NCI-H1048 (cell line): Measurements from ENCODE around the gene CLTCL1.
"Not testable (repeated sequence)": the region's sequence is repeated elsewhere in the genome, so short reads cannot be mapped to it uniquely, and the experiment has no call there.

Source experiments
- DNase-seq: peaks from one replicate; lab custom pipeline; 2025; lab: John Stamatoyannopoulos, UW

Gene CLTCL1

DNA sequence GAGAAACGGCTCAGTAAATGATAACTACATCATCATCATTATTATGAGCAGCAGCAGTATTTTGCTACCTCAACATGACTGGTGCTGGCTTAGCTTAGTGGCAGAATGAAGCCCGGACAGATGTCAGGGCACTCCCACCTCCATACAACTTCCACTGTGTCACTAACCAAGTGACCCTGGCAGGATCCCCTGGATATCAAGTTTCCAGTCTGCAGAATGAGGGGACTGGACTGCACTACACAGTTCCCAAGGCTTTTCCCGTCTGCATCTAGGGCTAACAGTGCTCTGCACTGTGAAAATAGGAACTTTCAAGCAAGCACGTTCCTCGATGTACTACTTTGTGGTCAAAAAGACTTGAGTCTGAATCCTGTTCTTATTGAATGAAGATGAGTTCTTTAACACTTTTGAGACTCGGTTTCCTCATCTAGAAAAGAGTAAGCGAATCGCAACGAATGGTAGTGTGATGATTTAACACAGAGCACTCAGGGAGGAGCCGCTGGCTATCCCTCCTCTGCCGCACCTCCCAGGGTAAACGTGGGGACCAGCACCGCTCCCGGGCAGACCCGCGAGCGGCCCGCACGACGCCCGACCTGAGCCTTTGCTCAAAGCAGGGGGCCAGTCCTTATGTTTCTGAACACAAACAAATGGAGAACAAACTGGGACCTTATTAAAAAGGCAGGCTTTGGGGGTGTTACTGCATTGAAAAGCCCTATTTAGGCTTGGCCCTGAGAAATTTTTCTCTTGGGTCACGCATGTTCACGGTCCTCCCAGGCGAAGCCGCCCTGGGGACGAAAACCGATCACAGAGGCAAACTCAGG is 910 bp downstream of the CLTCL1 start:
- no peak for DNase-seq

DNA sequence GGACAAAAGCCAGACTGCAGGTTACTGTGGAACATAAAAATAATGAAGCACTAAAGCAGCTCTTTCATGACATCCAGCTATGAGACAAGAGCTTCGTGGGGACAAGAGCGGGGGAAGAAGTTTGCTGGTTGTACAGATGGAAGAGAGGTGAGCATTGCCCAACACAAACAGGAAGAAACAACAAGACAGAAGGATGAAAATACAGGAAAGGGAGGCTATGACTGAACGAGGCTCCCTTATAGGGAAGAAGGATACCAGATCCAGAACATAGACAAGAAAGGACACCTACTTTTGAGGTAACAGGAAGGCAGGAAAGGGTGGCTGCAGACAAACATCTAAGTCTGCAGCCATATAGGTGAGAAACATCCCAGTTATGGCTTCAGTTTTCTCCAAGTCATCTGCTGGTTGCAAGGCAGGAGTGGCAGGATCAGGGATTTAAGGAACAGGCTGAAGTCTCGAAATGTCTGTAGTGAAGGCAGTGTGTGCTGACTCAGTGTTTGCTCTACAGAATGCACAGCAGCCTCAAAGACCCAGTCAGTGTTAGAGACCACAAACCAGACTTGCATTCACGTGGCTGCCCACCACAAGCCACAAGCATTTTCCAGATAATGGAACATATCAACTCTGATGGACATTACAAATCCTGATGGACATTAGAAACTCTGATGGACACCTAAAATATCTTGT is 1.9 kb downstream of the CLTCL1 start:
- DNase-seq = no peak

DNA sequence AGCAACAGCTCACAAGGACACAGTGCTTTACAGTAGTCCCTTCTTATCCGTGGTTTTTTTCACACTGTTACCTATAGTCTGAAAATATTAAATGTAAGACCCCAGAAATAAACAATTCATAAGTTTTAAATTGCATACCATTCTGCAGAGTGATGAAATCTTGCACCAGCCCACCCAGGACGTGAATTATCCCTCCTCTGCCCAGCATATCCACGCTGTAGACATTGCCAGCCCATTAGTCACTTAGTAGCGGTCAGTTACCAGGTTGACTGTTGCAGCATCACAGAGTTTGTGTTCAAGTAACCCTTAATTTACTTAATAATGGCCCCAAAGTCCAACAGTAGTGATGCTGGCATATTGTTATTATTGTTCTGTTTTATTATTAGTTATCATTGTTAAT is 3.6 kb downstream of the CLTCL1 start:
- no peak for DNase-seq

DNA sequence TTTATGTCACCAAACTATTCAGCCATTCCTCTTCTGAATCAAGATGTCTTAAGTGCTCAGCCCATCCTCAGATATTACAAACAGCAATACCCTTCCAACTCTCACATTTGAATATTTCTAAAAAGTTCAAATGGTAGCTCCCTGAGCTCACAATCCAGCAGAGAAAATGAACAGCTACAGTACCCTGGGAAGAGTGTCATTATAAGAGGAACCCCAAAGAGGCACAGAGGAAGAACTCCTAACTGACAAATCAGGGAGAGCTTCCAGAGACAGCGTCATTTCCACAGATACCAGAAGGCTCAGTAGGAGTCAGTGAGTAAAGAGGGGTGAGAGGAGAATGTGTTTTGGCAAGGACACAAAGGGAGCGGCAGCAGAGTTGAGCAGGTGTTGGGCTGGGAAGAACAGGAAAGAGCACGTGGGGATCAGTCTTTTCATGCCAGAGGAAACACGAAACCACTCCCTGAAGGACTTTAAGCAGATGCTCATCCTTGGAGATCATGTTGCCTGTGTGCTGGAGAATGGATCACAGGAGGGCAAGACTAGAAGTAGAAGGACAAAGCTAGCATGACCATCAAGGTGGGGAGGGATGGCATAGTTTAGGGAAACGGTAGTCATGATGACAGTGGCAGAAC is 4.3 kb downstream of the CLTCL1 start:
- DNase-seq = no peak

DNA sequence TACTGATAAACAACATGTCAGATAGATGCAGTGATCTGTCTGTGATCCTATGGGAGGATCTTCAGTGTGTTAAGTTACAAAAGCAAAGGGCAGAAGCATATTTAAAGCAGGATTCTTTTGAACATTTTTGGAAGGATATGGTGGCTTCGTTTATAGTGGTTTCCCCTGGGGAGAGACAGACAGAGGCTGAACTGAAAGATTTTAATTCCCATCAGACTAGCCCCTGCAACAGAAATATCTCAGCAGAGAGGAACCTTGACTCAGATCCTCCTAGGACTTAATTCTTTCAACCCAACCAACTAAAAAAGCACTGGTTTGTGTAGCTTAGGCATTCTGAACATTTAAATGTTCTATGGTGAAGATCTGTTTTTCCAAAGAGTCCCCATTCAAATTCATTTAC is 5.7 kb downstream of the CLTCL1 start:
- DNase-seq = no peak

DNA sequence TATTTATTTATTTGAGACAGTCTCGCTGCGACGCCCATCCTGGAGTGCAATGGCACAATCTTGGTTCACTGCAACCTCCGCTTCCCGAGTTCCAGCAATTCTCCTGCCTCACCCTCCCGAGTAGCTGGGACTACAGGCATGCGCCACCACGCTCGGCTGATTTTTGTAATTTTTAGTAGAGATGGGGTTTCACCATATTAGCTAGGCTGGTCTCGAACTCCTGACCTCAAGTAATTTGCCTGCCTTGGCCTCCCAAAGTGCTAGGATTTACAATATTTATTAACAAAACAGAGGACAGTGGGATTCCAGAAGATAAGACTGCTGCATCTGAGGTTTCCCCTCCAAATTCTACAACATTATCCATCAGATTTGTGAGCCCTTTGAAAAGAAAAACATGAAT is 12.4 kb downstream of the CLTCL1 start:
- not testable (repeated sequence) for DNase-seq

DNA sequence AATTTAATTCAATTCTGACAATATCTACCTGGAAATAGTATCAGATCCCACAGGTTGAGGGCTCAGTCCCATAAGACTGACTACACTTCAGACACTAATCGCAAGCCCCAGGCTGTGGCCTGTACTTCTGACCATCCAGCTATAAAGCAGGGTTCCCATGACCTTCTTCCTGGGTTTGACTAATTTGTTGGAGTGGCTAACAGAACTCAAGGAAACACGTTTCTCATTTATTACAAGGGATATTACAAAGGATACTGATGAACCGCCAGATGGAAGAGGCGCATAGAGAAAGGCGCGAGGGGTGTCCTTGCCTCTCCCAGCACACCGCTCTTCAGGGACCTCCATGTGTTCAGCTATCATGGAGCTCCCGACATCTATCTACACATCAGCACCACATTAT is 13.7 kb downstream of the CLTCL1 start:
- no peak for DNase-seq

DNA sequence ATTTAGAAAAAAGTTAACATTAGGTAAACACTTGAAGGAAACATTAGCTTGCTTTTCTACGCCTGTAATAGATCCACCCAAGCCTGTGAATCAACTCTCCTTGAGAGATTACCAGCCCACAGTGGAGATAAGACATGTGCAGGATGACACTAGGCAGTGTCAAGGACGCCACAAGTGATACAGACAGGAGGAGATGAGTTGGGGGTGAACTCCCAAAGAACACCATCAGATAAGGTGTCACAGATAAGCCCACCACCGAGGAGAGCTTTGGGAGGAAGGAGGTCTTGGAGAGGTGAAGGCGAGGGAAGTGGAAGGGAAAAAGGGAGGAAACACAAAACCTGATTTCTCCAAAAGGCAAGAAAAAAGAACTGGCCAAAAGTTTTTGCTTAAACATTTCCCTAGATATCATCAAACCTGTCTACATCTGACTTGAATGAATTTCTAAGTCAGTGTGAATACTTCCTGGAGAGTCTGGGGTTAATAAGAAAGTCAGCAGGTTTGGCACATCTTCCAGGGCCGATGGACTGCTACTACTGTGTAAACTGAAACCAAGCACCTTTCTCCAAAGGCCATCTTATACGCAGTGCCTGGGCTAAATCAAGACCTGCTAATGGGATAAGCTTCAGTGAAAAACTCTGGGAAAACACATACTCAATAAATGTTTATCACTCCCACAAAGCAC is 15.5 kb downstream of the CLTCL1 start:
- DNase-seq = no peak

DNA sequence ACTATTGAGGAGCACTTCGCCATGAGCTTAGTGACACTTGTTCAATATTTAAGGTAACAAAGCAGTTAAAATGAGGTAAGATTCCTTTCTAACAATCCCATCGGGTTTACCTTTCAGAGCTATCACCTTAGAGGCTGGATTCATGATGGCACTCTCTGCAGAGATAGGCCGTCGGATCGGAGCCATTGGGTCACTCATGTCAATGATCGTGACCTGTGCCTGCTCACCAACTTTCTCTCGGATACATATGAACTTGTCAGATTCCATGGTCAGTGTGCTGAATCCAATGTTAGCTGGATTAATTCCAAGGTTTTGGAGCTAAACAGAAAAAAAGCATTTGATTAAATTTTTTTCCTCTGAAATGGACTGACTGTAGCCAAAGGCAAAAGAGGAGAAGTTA is 16.0 kb downstream of the CLTCL1 start:
- no peak for DNase-seq

DNA sequence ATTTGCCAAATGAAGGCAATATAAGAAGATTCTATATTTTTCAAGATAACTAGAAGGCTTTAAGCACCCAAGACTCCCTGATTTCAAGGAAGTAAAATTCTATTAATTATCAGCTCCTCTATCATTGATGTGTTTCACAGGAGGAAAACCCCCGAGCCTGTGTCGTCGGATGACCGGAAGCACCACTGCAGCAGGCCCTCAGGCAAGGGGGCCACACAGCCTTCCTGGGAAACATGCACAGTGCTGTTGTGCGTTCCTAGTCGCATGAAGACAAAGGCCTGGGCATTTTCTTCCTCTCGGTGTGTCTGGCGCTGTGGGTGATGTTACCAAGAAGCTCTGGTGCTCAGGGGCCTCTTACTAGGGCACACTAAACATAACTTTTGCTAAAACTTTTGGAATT is 16.4 kb downstream of the CLTCL1 start:
- no peak for DNase-seq

DNA sequence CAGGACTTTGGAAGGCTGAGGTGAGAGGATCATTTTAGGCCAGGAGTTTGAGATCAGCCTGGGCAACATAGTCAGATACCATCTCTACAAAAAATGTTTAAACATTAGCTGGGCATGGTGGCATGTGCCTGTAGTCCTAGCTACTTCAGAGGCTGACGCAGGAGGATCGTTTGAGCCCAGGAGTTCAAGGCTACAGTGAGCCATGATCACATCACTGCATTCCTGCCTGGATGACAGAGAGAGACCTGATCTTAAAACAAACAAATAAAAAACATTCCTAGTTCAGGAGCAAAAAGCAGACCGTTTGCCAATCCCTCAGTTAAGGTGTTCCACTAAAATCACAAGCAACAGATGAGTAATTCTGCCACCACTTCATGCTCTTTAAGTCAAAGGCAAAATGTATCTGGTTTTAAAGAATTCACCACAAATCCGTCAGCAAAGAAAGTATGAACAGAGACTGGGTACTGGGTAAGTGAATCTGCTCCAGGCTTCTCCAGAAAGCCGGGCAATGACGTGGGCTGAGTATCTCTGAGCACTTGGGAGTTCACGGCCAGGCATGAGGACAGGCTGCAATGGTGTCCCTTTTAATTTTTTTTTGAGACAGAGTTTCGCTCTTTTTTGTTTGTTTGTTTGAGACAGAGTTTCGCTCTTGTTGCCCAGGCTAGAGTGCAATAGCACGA is 19.5 kb downstream of the CLTCL1 start:
- no peak for DNase-seq

DNA sequence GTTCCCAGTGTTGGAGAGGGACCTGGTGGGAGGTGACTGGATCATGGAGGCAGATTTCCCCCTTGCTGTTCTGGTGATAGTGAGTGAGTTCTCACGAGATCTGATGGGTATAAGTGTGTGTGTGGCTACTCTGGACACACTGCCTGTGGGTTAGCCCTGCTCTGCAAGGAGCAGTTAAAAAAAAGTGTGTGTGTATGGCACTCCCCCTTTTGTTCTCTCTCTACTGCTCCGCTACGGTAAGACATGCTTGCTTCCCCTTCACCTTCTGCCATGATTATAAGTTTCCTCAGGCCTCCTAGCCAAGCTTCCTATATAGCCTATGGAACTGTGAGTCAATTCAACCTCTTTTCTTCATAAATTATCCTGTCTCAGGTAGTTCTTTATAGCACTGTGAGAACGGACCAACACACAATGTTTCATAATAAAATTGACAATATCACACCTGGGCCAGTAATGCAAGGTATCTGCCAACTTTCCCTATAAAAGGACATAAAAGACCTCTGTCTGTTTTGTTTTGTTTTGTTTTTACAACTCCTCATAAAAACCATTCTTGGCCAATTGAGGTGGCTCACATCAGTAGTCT is 20.2 kb downstream of the CLTCL1 start:
- DNase-seq = no peak

DNA sequence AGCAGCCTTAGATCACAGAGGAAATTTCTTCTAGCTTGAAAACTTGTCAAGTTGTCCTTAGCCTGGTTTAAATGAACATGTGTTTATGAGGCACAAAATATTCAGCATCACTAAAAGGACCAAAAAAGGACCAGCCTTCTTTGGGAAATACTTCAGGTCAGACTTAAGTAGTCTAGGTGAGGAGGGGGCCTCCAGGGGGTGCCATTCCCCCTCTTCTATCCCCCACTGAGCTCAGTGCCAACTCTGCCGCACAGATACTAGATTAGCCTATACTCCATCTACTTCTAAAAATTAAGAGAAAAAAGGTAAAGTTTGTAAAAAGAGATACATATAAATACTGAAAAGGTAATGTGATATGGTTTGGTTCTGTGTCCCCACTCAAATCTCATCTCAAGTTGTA is 20.6 kb downstream of the CLTCL1 start:
- no peak for DNase-seq

DNA sequence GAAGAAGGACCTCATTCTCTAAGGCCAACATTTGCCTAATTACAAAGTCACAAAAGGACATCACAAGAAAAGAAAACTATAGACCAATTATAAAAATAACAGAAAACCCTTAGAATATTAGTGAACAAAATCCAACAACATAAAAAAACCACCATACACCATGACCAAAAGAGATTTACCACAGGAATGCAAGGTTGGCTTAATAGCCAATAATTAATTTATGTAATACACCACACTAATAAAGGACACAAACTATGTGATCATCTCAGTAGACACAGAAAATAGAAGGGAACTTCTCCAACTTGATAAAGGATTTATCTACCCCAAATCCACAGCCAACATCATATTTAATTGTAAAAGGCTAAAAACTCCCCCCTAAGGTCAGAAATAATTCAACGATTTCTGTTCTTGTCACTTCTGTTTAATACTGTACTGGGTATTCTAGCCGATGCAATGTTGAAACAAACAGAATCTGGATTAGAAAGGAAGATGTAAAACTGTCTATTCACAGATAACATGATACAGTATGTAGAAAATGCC is 24.9 kb downstream of the CLTCL1 start:
- DNase-seq = no peak

DNA sequence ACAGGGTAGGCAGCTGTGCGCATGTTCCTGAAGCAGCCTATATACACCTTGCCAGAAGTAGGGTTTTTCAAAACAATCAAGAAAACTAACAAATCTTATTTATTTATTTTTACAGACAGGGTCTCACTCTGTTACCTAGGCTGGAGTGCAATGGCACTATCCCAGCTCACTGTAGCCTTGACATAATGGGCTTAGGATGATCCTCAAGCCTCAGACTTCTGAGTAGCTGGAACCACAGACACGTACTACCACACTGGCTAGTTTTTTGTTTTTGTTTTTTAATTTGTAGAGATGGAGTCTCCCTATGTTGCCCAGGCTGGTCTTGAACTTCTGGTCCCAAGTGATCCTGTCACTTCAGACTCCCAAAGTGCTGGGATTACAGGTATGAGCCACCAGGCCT is 25.7 kb downstream of the CLTCL1 start:
- DNase-seq = no peak

DNA sequence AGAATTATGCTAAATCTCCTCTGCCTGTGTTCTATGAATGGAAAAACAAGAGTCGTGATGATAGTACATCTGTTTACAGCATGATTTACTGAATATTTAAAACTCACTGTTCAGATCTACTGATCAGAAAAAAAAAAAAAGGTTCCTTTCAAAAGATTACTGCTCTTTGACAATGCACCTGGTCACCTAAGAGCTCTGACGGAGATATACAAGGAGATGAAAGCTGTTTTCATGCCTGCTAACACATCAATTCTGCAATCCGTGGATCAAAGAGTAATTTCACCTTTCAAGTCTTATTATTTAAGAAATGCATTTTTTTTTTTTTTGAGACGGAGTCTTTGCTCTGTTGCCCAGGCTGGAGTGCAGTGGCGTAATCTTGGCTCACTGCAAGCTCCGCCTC is 30.7 kb downstream of the CLTCL1 start:
- no peak for DNase-seq

DNA sequence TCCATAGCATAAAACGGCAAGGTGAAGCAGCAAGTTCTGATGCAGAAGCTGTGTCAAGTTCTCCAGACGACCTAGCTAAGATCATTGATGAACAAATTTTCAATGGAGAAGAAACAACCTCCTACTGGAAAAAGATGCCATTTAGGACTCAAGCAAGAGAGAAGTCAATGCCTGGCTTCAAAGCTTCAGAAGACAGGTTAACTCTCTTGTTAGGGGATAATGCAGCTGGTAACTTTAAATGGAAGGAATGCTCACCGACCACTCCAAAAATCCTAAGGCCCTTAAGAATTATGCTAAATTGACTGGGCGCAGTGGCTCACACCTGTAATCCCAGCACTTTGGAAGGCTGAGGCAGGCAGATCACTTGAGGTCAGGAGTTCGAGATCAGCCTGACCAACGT is 31.3 kb downstream of the CLTCL1 start:
- DNase-seq = no peak

DNA sequence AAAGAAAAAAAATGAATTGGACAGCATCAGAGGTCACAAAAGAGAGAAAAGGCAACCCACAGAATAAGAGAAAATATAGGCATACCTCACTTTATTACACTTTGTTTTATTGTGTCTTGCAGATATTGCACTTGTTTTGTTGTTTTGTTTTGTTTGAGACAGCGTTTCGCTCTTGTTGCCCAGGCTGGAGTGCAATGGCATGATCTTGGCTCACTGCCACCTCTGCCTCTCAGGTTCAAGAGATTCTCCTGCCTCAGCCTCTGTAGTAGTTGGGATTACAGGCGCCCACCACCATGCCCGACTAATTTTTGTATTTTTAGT is 32.6 kb downstream of the CLTCL1 start:
- not testable (repeated sequence) for DNase-seq

DNA sequence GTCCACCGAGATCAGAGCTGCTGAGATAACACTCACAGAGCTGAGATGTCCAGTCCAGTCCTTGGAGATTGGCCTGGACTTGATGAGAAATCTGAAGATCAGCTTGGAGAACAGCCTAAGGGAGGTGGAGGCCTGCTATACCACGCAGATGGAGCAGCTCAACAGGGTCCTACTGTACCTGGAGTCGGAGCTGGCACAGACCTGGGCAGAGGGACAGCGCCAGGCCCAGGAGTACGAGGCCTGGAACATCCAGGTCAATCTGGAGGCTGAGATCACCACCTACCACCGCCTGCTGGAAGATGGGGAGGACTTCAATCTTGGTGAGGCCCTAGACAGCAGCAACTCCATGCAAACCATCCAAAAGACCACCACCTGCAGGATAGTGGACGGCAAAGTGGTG is 33.1 kb downstream of the CLTCL1 start:
- DNase-seq = no peak

DNA sequence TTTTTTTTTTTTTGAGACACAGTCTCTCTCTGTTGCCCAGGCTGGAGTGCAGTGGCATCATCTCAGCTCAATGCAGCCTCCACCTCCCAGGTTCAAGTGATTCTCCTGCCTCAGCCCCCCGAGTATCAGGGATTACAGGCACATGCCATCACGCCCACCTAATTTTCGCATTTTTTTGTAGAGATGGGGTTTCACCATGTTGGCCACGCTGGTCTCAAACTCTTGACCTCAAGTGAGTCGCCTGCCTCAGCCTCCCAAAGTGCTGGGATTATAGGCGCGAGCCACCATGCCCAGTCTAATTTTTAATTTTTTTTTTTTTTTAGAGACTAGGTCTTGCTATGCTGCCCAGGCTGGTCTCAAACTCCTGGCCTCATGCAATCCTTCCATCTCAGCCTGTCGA is 35.2 kb downstream of the CLTCL1 start:
- DNase-seq = not testable (repeated sequence)

DNA sequence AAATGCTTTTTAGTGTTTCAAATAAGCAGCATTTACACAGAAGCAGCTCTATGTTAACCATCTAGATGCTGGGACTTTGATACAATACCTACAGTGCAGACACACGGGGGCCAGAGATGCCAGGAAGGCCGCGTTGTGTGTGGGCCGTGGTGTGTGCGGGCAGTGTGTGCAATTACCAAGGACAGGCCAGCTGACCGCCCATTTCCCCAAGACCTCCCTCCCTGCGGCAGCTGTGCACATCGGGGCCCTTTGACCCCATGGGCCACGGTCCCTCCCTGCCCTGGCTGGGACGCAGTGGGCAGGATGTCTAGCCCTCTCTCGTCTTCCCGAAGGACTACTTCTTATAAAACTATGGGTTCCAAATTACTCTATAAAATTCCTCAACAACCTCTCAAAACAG is 38.4 kb downstream of the CLTCL1 start:
- DNase-seq = no peak
